Sciatic nerve (tissue), 2 donors: ENCODE measurements around the gene FAP. TPM values are rescaled to one million over a fixed set of nuclear protein-coding genes. Genes with fewer than 3 reads are reported as not detected.

ENCODE experiments used
- ATAC-seq: fragments of 200-7000 bp; cut with Tn5 transposase; one replicate; pipeline ENCODE4 v1.9.1; 2020; ENCODE audit warnings: mild to moderate bottlenecking, moderate library complexity
- DNase-seq: peaks from one replicate; pipeline ENCODE4 v3.0.0-alpha.2; 2020; ENCODE audit warnings: low spot score
- intact Hi-C: fragments of 100-400 bp; cut with DNase I; formaldehyde crosslinking; loops from one replicate; pipeline ENCODE4 v1.14.2; 2022
- total RNA-seq: library from RNA; stranded (reverse); fragmentation: NEBNext Ultra II Directional; extraction: Animal tissue kit (Norgen Biotek cat#: 25700); gene quantifications from one replicate; pipeline ENCODE4 v1.2.1, GENCODE V29; 2021
- donor health status: DM: no; HTN: no; CAD: no.
- donor health status: DM: no; HTN: no; CAD: no.

Gene FAP
- total RNA-seq, 1 donor from 2014 or later: 10.4 TPM

- DNase-seq (no peak), ATAC-seq (no peak)
- intact Hi-C loops: no loop called here
Measured at GRCh38 chr2:162199913-162200312, 43.3 kb downstream of the FAP start.

- intact Hi-C loops: no loop called here
- DNase-seq (no peak), ATAC-seq (no peak)
Measured at GRCh38 chr2:162198239-162198638, 45.0 kb downstream of the FAP start.

GRCh38 chr2:162197069-162197825, 46.0 kb downstream of the FAP start:
- intact Hi-C loops: no loop called here
- ATAC-seq (no peak), DNase-seq (no peak)

GRCh38 chr2:162196638-162197037, 46.6 kb downstream of the FAP start:
- intact Hi-C loops: no loop called here
- no peak for ATAC-seq
- no peak for DNase-seq

GRCh38 chr2:162188451-162188850, 54.8 kb downstream of the FAP start:
- no peak for DNase-seq
- intact Hi-C loops: no loop called here
- ATAC-seq: no peak

- intact Hi-C loops: no loop called here
- DNase-seq: no peak
- no peak for ATAC-seq
Measured at GRCh38 chr2:162185541-162186232, 57.6 kb downstream of the FAP start.

GRCh38 chr2:162184821-162185450, 58.3 kb downstream of the FAP start:
- intact Hi-C loops: no loop called here
- no peak for DNase-seq
- ATAC-seq: no peak

GRCh38 chr2:162184359-162184758, 58.9 kb downstream of the FAP start:
- ATAC-seq (no peak), DNase-seq (no peak)
- intact Hi-C loops: no loop called here

- ATAC-seq (peak; percentile 71), DNase-seq (no peak)
- intact Hi-C loops: no loop called here
Measured at GRCh38 chr2:162182395-162182794, 60.9 kb downstream of the FAP start.

- ATAC-seq: no peak
- intact Hi-C loops: no loop called here
Measured at GRCh38 chr2:162177301-162177700, 65.9 kb downstream of the FAP start.

GRCh38 chr2:162175714-162176113, 67.5 kb downstream of the FAP start:
- no peak for ATAC-seq
- DNase-seq: no peak
- intact Hi-C loops: no loop called here

More at GRCh38 chr2:162177301-162177700, 65.9 kb downstream of the FAP start:
- DNase-seq: no peak

GRCh38 chr2:162174746-162175145, 68.5 kb downstream of the FAP start:
- ATAC-seq: no peak
- DNase-seq: no peak
- intact Hi-C loops: no loop called here

- intact Hi-C loops: no loop called here
- ATAC-seq (no peak), DNase-seq (no peak)
Measured at GRCh38 chr2:162172802-162173370, 70.4 kb downstream of the FAP start.

GRCh38 chr2:162166745-162167144, 76.5 kb downstream of the FAP start:
- no peak for DNase-seq
- no peak for ATAC-seq
- intact Hi-C loops: no loop called here

- intact Hi-C loops: no loop called here
- no peak for ATAC-seq
- no peak for DNase-seq
Measured at GRCh38 chr2:162166174-162166573, 77.1 kb downstream of the FAP start.

GRCh38 chr2:162164802-162165201, 78.4 kb downstream of the FAP start:
- no peak for DNase-seq
- no peak for ATAC-seq
- intact Hi-C loops: no loop called here

GRCh38 chr2:162159446-162159845, 83.8 kb downstream of the FAP start:
- DNase-seq: no peak
- ATAC-seq: no peak
- intact Hi-C loops: no loop called here

- DNase-seq: no peak
- ATAC-seq: peak; percentile 55
- intact Hi-C loops: no loop called here
Measured at GRCh38 chr2:162156149-162156548, 87.1 kb downstream of the FAP start.

- no peak for DNase-seq
- ATAC-seq: no peak
- intact Hi-C loops: no loop called here
Measured at GRCh38 chr2:162155093-162155492, 88.2 kb downstream of the FAP start.
